ENCODE measurements around the gene SLC44A3.

GRCh38 chr1:94858276-94858675 lies 38.1 kb downstream of the SLC44A3 start:
- TF ChIP-seq POLR2A (IDR thresholded peaks at IDR 0.05), result no peak
- no peak for TF ChIP-seq CTCF (IDR thresholded peaks at IDR 0.05)

Data from adrenal gland (tissue), 5 donors.